Measurements from ENCODE around the gene PCDHGA4. TPM values are rescaled to one million over a fixed set of nuclear protein-coding genes. Genes with fewer than 3 reads are reported as not detected.

Gene PCDHGA4
- total and polyA plus RNA-seq, 2 of the 8 experiments (the other 6 are each of a cell fraction or from before 2014, with no cell fraction given), result 1.4 to 1.9 TPM

- Histone ChIP-seq H4K8ac (ENCODE audit: extremely low read depth, insufficient read depth, low read length) (no peak overlapping the region), H3K4ac (replicated peaks; ENCODE audit: insufficient read length, low read depth, low read length) (no peak overlapping the region), H2AFZ (ENCODE audit: low read length) (no peak overlapping the region), H3K23me2 (ENCODE audit: low read depth, low read length) (no peaks in the 10 kb centered on the region), H2BK12ac (ENCODE audit: low read depth, low read length) (no peak overlapping the region), H3K4me2 (ENCODE audit: insufficient read depth in 1 of 2, low read depth in 2 of 2, low read length in 2 of 2) (no peak overlapping the region), H3K79me1 (ENCODE audit: low read depth, low read length) (no peaks in the 10 kb centered on the region), H2BK5ac (ENCODE audit: low read depth, low read length) (no peak overlapping the region), H3K9me3 (ENCODE audit: insufficient read depth in 2 of 2, low read depth in 1 of 2, low read length in 1 of 2) (peaks cover 45 to 56% of the 10 kb centered on the region in 2 experiments), H3K9ac (replicated peaks in 1 of 4; ENCODE audit: extremely low read depth in 1 of 4, low read depth in 3 of 4, low read length in 3 of 4) (no peak overlapping the region), H3K14ac (ENCODE audit: insufficient read length) (no peak overlapping the region), H3K36me3 (ENCODE audit: control insufficient read depth in 2 of 4, insufficient read depth in 4 of 4, low read length in 3 of 4) (peaks cover 0 to 12% (median under 1%) of the 10 kb centered on the region in 4 experiments; a peak in 2 of 8 replicates), H2BK20ac (ENCODE audit: low read length) (no peak overlapping the region), H4K5ac (ENCODE audit: insufficient read length, low read depth, low read length) (no peak overlapping the region), H3K4me3 (ENCODE audit: extremely low read depth in 1 of 4, insufficient read depth in 2 of 4, low read depth in 3 of 4, low read length in 4 of 4) (no peak overlapping the region), H3K18ac (ENCODE audit: extremely low read depth, low read length) (no peak overlapping the region), H2BK15ac (ENCODE audit: low read length) (no peak overlapping the region), H3K56ac (replicated peaks; ENCODE audit: insufficient read length, low read depth, low read length) (no peak overlapping the region), H3K79me2 (ENCODE audit: control insufficient read depth in 1 of 2, insufficient read depth in 2 of 2, low read length in 2 of 2) (no peaks in the 10 kb centered on the region), H3K27me3 (replicated peaks in 1 of 4; ENCODE audit: control insufficient read depth in 3 of 4, extremely low read depth in 1 of 4, insufficient read depth in 3 of 4, low read length in 3 of 4) (no peaks in the 10 kb centered on the region), H2AK5ac (ENCODE audit: low read depth, low read length) (no peak overlapping the region), H3K27ac (ENCODE audit: low read depth, low read length) (no peak overlapping the region), H4K20me1 (replicated peaks in 1 of 2; ENCODE audit: control insufficient read depth in 1 of 2, insufficient read depth in 2 of 2, low read length in 2 of 2) (no peaks in the 10 kb centered on the region), H3K23ac (ENCODE audit: insufficient read length) (no peak overlapping the region), H3K4me1 (replicated peaks in 1 of 4; ENCODE audit: control insufficient read depth in 3 of 4, insufficient read depth in 4 of 4, low read length in 3 of 4) (no peaks in the 10 kb centered on the region), H2BK120ac (replicated peaks; ENCODE audit: low read depth, low read length) (no peak overlapping the region), H4K91ac (replicated peaks; ENCODE audit: insufficient read length, low read length) (no peak overlapping the region)
- DNase-seq (ENCODE audit: low read depth in 1 of 2, low spot score in 2 of 2) (no peak), FAIRE-seq (no peak)
- ChIA-PET POLR2A (ENCODE audit: partially characterized antibody) (no interaction called here), CTCF (ENCODE audit: partially characterized antibody) (interaction anchor here (1.3 to 4.0 kb wide), 11 partner anchors 8 to 175 kb away, joined by 3 to 34 read pairs (median 9); partner anchors contain the start of genes PCDHB15, PCDHGA10, PCDHGA4 and PCDHGB3)
- 91% methylated on average over 15 of the region's 15 CpGs; no CpG with 5 or more reads in 1 of the 2 experiments for WGBS, 2 experiments (ENCODE audit: extremely low coverage in 1 of 2, insufficient coverage in 1 of 2, insufficient read length in 1 of 2, insufficient replicate concordance in 2 of 2, low coverage in 1 of 2, low lambda C conversion rate in 2 of 2, missing lambda C conversion rate in 1 of 2)
- TF ChIP-seq TEAD4 (IDR thresholded peaks at IDR 0.05; ENCODE audit: low read depth, low read length), result no peak
- TF ChIP-seq MAFK (IDR thresholded peaks at IDR 0.05; ENCODE audit: low read depth, low read length), result no peak
- no peak for TF ChIP-seq SP1 (IDR thresholded peaks at IDR 0.05; ENCODE audit: low read depth, low read length)
- no peak for TF ChIP-seq CBX5 (IDR thresholded peaks at IDR 0.05; ENCODE audit: low read depth, low read length)
- TF ChIP-seq YY1 (IDR thresholded peaks at IDR 0.05; ENCODE audit: low read depth, low read length), result no peak
- TF ChIP-seq HDAC2 (IDR thresholded peaks at IDR 0.05; ENCODE audit: borderline replicate concordance in 1 of 2, low read depth in 2 of 2, low read length in 2 of 2), result no peak
- TF ChIP-seq JUN (IDR thresholded peaks at IDR 0.05; ENCODE audit: low read depth, low read length), result no peak
Observed at GRCh38 chr5:141398608-141399007, 43.8 kb downstream of the PCDHGA4 start.

All from H1 (cell line).